ENCODE data around the gene YARS2.

YARS2 gene

DNA sequence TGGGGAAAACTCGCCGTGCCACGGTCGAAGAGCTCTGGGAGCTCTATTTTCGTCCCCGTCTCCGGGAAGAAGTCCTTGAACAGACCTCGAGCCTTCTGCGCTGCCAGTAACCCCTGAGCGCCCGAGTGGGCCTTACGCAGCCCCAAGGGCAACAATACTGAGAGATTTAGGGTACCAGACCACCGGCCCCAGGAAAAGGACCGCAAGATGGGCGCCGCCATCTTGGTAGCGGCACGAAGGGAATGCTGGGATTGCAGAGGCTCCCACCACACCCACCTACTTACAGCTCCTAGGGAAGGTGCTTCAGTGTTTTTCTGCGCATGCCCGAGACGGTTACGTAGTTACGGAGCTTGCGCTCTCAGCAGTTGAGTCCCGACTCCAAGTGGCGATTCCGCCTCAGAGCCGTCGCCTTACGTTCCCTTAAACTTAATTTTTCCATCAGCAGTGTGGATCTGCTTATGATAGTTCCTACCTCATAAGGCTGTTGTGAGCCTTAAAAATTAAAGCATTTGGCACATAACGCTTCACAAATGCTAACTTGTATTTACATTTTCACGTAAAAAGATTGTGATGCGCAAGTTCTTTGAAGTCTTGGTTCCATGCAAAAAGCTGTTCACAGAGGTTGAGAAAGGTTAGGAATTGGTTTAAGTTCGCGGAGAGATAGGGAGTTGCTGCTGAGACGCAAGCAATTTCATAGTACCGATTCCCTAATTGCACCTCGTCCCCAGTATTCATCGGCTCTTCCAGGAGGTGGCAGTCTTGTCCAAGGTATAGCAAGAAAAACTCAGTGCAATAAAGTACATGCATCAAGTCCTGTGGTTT lies at the start of gene YARS2:
TSS of gene YARS2 (minus strand) at position 244 of the 822 bp plus-strand sequence. CDS start at position 221, 23 bp downstream.
- DNase-seq (ENCODE audit: low read depth), result peak; percentile 99

DNA sequence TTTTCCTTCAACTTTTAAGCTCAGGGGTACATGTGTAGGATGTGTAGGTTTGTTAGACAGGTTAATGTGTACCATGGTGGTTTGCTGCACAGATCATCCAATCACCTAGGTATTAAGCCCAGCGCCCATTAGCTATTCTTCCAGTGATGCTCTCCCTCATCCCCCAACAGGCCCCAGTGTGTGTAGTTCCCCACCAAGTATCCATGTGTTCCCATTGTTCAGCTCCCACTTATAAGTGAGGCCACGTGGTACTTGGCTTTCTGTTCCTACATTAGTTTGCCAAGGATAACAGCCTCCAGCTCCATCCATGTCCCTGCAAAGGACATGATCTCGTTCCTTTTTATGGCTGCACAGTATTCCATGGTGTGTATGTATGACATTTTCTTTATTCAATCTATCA lies 48.6 kb upstream of the YARS2 start:
- no peak for DNase-seq (ENCODE audit: low read depth)

DNA sequence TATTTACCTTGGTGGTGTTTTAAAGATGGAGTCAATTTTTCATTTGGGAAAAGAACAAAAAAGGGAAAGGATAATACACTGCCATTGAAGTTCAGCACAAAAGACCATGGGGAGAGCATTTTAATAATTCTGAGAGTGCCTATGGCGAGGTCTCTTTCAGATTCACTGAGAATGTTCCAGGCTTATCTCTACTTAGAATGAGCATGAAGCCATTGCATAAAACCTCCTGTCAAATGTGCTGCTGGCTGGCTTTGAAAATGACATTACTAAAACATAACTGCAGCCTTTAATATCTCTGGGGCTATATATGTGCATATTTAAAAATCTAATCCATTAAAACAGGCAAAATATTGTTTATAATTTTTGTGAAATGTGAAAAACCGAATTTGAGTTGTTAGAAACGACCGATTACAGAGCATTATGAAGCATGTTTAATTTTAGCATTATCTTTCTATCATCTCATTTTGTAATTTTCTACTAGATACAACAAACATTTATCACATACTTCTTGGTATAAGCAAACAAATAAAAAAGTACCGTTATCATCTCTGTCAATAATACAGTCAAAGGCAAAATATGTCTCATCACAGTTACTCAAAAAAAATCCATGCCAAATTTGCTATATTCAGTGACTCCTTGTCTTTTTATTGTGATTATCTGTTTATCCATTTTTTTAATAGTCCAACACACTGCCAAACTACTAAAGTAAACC lies 45.7 kb upstream of the YARS2 start:
- no peak for DNase-seq (ENCODE audit: low read depth)

DNA sequence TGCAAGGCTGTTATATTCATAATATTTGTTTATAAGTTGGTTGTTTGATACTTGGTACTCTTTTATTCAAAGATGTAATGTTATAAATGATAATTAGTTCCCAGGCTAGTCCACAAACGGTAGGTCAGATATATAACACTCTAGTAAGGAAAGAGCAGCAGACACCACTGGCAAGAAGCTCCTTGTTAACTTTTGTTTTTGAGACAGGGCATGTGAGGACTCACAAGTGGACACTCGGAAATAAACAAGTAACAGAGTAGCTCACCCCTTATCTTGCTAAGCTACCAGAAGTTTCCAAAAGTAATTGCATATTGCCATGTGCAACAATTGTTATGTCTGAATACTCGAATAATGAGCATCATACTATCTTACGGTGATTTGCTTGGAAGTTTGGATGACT lies 38.6 kb upstream of the YARS2 start:
- no peak for DNase-seq (ENCODE audit: low read depth)

DNA sequence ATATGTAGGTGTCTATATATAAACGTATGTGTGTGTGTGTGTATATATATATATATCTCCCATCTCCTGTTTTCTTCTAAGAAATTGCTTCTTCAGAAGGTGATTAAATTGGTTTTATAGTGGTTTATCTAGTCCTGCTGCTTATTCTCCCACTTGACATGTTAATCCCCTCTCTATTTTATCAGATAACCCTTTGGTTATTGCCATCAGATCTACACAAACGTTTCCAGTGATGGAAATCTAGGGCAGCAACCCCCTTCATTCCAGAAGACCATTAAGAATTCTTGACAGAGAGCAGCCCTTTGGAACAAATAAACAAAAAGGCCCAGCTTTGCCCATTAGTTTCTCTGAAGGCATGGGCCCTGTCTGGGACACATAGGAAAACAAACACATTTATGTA lies 34.2 kb upstream of the YARS2 start:
- DNase-seq (ENCODE audit: low read depth), result no peak

DNA sequence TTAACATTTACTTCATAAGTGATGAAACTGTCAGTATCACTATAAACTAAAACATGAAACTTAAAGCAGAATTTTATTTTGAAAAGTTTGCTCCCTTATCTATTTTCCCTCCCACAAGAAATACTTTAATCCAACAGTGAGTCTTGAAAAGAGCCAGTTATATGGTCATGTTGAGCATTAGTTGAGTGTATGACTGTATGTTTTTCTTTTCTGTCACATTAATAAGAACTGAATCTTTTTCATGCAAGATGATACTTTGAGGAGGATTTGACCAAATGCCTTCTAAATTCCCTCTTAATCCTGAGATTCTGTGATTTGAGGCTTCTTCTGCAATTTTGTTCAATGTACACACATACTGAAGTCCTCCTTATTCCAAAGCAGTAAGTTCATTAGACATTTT lies 33.7 kb upstream of the YARS2 start:
- DNase-seq (ENCODE audit: low read depth), result no peak

DNA sequence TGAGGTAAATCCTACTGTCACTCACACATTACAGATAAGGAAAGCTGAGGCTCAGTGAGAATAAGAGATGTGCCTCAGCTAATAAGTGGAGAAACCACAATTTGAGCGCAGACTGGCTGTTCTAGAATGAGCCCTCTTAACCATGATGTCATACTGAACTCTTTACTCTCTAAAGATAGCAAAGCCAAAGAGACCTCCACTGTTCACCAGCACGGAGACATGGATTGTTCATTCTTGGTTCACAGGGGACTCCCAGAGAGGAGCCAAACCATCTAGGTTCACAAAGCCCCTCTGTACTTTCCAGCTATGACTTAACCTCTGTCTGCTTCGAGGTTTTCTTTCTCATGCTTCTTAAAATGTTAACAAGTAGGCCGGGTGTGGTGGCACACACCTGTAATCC lies 32.7 kb upstream of the YARS2 start:
- DNase-seq (ENCODE audit: low read depth), result no peak

DNA sequence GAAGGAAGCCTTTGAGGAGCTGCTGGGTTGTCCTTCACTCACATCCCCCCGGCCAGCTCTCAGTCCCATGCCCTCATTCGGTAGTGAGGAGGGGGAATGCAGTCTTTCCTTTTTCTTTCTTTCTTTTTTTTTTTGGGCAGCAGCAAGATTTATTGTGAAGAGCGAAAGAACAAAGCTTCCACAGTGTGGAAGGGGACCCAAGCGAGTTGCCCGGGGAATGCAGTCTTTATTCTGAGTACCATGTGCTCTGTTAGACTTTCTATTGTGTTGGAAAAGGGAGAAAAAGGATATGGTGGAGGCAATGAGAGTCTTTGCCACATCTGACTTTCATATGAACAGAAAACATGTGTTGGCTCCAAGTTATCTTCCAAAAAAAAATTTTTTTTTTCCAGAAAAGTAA lies 29.9 kb upstream of the YARS2 start:
- DNase-seq (ENCODE audit: low read depth), result no peak

DNA sequence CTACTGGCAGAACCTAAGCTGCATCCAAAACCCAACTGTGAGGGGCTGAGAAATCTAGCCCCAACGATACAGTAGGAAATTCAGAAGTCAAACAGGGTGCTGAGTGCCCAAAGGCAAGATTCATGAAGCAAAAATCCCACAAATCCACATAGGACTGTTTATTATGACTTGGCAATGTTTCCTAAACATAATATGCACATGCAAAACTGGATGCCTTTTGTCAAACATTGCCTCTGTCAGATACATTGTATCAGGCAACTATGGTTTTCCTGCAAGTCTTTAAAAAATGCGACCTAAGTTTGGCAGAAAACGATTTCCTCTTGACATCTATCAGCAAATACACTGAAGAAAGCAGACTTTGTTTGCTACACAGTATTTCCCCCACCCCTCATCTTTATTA lies 27.3 kb upstream of the YARS2 start:
- no peak for DNase-seq (ENCODE audit: low read depth)

DNA sequence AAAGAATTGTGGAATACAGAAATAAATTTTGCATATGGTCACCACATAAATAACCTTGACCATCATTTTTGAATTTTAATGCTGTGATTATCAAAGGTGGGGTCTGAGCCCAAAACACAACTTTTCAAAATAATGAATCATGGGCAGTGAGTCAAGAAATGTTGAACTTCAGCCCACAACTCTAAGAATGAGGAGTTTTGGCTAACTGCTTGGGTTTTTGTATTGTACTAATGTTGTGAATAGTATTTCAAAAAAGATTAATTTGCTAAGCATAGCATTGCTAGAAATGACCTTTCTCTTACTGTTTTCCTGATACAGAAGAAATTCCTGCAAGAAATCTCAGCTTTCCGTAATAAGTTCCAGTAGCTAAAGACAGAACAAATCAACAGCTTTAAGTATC lies 24.4 kb upstream of the YARS2 start:
- no peak for DNase-seq (ENCODE audit: low read depth)

DNA sequence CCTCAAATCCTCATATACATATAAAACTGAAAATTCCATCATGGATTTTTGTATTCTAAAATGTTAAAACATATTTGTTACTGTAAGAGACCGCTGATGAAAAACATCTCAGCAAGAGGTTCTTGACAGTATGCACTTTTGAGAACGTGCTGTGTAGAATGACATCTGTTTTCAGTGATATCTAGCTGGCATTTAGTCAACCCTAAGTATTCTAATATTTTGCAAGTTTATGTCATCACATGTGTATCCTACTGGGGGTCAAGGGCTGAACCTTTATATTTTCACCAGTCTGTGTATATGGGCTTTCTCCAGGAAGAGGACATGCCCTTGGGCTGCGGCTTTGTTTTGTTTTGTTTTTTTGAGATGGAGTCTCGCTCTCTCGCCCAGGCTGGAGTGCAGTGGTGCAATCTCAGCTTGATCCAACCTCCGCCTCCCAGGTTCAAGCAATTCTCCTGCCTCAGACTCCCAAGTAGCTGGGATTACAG lies 22.0 kb upstream of the YARS2 start:
- DNase-seq (ENCODE audit: low read depth), result no peak

DNA sequence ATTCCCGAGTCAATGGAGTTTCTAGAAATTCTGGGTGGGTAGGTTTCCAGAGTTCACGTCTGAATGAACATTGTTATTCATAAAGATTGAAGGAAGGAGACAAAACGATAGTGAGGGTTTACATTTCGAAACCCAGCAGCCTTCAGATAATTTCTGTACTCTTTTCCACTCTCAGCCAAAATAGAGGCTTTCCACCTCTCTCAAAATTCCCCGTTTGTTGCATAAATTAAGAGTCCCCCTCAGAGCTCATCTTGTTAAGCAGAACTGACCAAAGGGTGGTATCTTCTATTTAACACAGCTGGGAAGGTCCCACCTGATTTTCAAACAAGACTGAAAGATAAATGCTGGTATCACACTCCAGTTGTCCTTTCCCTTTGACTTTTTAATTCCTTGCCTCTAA lies 21.5 kb upstream of the YARS2 start:
- no peak for DNase-seq (ENCODE audit: low read depth)

DNA sequence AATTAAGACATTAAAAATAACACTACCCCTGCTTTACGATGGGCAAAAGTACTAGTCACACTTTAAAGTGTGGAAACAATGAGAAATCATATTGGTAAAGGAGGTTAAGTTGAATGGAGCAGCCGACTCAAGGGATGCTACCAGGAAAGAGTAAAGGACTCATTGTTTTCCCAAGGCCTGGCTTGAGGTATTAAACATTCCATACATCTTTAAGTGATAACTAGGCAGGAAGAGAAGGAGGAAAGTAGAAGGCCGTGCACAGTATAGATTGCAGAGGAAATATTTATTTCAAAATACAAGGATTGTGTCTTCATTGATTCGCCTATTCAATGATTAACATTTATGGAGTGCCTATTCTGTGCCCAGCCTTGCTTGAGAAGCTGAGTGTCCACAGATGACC lies 20.6 kb upstream of the YARS2 start:
- peak; percentile 10 for DNase-seq (ENCODE audit: low read depth)

DNA sequence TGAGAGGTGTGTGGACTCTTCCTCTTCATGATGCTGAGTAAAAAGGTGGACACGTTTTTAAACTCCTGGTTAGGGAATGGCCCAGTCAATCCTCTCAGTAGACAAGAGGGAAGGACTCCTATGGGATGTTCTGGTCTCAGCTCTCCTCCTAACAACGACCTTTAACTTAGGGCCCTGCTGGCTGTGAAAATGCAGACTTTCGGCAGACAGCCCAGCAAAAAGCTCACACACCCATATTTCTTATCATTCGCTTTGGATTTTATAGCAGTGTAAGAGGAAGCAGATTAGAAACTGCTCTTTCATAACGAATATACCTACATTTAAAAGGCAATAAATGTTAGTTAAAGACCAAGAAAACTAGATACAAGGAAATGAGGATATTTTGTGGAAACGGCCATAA lies 18.0 kb upstream of the YARS2 start:
- no peak for DNase-seq (ENCODE audit: low read depth)

DNA sequence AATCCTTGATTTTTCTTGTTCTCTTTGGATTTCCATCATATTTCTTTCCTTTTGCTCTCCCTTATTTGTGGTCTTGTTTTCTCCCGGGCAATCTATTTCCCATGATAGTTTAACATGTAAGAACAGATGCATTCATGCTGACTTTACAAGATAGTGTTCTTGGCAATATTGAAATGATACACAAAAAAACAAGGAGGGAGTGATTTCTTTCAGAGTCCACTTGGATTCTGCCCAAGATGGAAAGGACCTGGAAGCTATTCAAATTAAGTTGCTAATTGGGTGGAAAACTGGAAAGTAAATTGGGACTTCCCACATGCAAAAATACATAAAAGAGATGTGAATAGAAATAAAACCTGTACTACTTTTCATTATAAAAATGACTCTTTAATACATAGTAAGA lies 14.4 kb upstream of the YARS2 start:
- DNase-seq (ENCODE audit: low read depth), result no peak

DNA sequence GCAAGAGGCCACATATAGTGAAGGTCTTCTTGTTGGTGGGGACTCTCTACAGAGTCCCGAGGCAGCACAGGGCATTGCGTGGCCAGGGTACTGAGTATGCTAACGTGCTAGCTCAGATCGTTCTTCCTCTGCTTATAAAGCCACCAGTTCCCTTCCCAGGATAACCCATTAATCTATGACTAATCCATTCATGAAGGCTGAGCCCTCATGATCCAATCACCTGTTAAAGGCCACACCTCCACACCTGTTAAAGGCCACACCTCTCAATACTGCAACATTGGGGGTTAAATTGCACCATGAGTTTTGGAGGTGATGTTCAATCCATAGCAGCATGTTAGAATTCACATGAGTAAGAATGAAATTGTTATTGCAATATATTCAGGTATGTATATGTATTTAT lies 12.8 kb upstream of the YARS2 start:
- DNase-seq (ENCODE audit: low read depth), result no peak

DNA sequence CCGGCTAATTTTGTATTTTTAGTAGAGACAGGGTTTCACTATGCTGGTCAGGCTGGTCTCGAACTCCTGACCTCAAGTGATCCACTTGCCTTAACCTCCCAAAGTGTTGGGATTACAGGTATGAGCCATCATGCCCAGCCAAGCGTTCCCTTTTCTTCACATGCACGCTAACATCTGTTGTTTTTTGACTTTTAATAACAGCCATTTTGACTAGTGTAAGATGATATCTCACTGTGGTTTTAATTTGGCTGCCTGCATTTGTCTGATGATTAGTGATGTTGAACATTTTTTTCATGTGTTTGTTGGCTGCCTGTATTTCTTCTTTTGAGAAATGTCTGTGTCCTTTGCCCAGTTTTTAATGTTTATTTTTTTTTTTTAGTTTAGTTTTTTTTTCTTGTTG lies 10.2 kb upstream of the YARS2 start:
- no peak for DNase-seq (ENCODE audit: low read depth)

DNA sequence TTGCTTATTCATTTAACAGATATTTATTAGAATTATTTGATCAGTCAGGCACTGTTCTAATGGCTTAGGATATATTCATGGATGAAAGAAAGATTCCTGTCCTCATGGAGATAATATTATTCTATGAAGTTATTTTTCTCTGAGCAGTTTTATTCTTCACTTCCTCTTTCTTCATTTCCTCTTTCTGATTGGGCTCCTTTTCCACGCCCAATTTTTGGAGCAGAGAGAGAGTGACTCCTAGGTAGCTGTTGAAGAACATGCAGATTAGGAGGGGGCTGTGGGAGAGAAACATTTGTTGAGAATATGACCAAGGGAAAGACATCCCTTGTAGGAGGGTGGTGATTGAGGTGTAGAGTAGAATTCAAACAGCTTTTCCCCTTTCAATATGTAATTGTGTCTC lies 6.0 kb upstream of the YARS2 start:
- no peak for DNase-seq (ENCODE audit: low read depth)

DNA sequence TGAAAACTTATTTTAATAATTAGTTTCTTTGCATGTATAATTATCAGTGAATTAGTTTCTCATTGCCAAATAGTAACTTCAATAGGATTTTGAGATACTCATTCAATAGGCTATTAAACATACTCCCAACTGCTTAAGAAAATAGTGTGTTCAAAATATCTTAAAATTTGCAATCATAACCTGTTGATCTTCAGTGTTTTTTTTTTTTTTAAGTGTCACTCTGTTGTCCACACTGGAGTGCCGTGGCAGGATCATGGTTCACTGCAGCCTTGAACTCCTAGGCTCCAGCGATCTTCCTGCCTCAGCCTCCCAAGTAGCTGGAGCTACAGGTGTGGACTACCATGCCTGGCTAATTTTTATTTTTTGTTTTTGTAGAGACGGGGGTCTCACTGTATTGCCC lies 1.5 kb upstream of the YARS2 start:
- no peak for DNase-seq (ENCODE audit: low read depth)

DNA sequence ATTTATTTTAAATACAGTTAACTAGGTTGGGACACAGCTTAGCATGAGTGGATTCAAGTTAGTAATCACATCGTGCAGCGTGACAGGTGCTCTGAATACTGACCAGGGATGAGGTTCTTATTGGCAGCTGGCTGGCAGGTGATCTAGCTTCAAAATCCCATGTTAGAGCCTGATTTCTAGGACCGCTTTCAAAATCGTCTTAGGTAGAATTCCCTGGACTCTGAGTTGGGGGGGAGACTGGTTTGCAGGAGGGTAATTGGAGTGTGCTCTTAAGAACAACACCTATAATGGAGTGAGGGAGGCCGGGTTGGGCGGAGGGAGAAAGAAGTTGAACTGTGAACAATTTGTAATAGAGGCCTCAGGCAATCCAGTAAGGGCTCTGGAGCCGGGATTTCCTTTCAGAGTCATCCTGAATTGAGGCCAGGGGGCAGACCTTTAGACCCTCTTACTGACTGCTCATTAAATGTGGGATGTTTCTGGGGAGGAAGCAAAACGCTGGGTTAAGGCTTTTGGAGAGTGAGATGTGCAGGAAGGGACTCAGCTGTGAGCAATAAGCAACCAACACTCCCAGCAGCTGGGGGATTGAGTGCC lies 874 bp upstream of the YARS2 start:
- peak; percentile 41 for DNase-seq (ENCODE audit: low read depth)

DNA sequence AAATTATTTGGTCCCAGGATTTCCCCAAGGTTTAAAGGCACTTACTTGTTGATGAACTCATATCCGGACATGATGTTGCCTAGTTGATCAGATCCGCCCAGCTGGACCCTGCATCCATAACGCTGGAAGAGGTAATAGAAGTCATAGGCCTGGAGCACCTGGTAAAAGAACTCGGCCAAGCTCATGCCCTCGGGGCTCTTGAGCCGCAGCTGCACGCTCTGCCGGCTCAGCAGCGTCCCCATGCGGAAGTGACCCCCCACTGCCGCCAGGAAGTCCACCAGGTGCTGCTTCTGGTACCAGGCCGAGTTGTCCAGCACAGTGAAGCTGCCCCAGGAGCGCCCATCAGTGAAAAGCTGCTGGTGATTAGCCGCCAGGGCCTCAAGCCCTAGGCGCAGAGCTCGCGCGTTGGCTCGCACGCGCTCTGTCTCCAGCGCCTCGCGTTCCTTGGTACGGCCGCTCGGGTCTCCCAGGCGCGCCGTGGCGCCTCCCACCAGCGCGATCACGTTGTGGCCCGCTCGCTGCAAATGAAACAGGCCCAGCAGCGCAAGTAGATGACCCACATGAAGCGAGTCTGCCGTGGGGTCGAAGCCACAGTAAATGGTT lies 545 bp downstream of the YARS2 start:
- DNase-seq (ENCODE audit: low read depth), result peak; percentile 96

DNA sequence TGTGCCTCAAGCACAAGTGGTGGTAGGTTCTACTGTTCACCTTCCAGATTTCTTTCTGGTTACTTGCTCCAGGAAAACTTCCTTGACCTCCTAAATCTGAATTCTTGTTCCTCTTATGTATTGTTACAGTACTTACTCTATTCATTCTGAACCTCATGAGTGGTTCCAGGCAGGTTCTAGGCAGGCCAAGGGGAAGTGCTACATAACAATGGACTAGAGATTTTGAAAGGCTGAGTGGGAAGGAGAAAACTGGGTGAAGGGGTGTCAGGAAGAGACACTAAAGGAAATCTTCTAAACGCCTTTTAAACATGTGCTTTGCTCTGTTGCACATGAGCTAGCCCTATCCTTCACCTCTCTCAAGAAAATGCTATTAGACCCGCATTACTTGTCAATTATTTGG lies 1.6 kb downstream of the YARS2 start:
- peak; percentile 8 for DNase-seq (ENCODE audit: low read depth)

DNA sequence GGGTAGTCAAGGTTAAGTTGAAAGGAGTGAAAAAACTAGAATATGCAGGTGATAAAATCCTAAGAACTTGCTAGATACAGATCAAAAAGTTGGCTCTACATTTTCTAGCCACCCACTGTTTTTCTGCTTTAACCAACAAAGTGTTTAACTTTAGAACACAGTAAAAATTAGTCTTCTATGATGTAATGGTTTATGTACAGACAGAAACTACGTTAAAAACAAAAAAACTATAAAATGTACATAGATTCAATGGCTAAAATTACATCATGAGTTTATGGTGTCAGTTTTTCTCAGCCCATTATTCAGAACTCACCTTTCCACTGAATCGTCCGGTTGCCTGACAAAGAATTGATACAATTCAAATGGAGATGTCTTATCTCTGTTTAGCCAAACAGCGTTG lies 2.1 kb downstream of the YARS2 start:
- no peak for DNase-seq (ENCODE audit: low read depth)
